Limb (tissue), 2 donors: ENCODE results near the gene PPARG.
"Not testable (repeated sequence)": the region's sequence is repeated elsewhere in the genome, so short reads cannot be mapped to it uniquely, and the experiment has no call there.

Experiments used
- DNase-seq, 2 donors: peaks; one replicate each; pipeline ENCODE4 v3.0.0-alpha.2; 2016; ENCODE audit errors: extremely low spot score in 2 of 2

PPARG gene

GRCh38 chr3:12279591-12280326, 9.1 kb upstream of the PPARG start:
- DNase-seq: no peak

DNA sequence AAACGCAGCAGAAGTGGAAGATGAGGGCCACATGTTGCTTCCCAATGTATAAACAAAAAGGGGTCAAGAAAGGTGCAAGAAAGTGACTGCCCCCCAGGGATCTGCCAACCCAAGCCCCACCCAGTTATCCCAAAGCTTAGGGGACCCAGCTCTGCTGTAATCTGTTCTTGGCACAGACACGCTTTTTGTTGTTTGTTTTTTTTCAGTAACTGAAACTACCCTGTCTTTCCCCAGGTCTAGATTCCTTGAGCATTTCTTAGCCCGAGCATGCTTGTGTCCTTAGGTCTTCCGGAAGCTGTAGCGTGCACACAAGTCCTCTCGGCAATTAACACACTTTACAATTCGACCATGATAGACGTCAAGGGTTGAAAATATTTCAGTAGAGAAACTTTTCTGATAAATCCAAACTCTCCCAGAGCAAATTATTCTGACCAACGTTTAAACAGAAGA, 8.5 kb upstream of the PPARG start:
- no peak for DNase-seq

DNA sequence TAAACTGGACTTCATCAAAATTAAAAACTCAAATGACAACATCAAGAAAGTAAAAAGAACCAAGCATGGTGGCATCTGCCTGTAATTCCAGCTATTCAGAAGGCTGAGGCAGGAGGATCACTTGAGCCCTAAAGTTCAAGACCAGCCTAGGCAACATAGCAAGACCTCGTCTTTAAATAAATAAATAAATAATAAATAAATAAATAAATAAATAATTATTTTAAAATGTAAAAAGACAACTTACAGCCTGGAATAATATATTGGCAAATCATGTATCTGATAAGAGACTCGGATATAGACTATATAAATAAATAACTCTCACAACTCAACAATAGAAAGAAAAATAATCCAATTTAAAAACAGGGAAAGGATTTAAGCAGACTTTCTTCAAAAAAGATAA, 4.3 kb upstream of the PPARG start:
- DNase-seq: no peak

DNA sequence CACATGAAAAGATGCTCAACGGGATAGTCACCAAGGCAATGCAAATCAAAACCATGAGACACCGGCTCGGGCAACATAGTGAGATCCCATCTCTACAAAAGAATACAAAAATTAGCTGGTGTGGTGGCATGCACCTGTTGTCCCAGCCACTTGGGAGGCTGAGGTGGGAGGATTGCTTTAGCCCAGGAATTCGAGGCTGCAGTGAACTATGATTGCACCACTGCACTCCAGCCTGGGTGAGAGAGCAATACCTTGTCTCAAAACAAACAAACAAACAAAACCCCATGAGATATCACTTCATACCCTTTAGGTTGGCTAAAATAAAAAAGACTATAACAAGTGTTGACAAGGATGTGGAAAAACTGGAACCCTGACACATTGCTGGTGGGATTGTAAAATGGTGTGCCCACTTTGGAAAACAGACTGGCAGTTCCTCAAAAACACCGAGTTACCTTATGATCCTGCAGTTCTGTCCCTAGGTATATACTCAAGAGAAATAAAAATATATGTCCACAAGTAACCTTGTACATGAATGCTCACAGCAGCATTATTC, 3.8 kb upstream of the PPARG start:
- no peak for DNase-seq

DNA sequence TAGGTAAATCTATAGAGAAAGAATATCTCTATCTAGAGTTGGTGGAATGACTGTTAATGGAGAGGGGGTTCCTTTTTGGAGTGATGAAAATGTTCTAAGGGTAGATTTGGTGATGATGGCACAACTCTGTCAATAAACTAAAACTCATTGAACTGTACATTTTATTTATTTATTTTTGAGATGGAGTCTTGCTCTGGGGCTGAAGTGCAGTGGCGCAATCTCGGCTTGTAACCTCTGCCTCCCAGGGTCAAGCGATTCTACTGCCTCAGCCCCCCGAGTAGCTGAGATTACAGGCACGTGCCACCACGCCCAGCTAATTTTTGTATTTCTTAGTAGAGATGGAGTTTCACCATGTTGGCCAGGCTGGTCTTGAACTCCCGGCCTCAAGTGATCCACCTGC, 3.1 kb upstream of the PPARG start:
- DNase-seq: not testable (repeated sequence)

DNA sequence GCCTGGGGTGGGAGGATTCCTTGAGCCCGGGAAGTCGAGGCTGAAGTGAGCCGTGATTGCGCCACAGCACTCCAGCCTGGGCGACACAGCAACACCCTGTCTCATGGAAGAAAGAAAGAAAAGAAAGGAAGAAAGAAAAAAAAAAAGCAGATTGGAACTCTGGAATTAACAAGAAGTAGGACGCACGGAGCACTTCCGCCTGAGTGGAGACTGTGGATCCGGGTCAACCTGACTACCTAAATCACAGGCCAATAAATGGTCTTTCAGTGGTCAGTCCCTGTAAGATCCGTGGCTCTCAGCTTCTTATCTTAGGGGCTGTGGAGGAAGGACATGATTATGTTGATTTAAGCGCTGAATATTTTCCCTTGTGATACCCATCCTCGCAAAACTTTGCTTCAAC, 2.4 kb upstream of the PPARG start:
- no peak for DNase-seq

- peak in 1 of 2 donors; percentile 46 for DNase-seq
Observed at GRCh38 chr3:12286927-12287726, 1.7 kb upstream of the PPARG start.

GRCh38 chr3:12287727-12288181, 1.1 kb upstream of the PPARG start:
- DNase-seq: peak in 1 of 2 donors; percentile 56

- DNase-seq: no peak
Observed at GRCh38 chr3:12289524-12289923, 654 bp downstream of the PPARG start.

- DNase-seq: no peak
Observed at GRCh38 chr3:12292770-12293169, 3.9 kb downstream of the PPARG start.

DNA sequence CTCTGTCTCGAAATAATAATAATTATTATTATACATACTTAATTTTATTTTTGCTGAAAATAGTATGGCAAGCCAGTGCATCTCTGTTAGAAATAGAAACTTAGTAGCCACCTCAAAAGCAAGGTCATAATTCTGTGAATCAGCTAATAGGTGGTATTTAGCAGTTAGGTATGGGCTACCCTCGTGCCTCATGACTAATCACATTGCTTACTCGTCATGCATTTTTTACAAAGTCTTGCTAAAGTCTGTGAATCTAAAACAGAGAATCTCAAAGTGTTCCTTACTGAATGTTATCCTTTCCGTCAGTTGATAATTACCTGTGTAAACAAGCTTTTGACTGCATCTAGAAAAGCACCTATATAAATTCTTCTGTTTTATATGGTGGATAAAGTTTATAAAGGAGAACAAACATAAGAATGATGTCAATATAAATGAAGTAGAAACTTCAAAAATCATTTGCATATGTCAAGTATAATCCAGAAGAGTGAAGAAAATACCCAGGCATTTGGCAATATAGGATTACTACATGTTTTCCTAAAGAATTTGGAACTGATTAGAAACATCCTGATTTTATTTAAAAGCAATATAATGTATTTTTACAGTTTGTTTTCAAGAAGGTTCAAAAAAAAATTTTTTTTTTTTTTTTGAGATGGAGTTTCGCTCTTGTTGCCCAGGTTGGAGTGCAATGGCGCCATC, 6.2 kb downstream of the PPARG start:
- DNase-seq: no peak

DNA sequence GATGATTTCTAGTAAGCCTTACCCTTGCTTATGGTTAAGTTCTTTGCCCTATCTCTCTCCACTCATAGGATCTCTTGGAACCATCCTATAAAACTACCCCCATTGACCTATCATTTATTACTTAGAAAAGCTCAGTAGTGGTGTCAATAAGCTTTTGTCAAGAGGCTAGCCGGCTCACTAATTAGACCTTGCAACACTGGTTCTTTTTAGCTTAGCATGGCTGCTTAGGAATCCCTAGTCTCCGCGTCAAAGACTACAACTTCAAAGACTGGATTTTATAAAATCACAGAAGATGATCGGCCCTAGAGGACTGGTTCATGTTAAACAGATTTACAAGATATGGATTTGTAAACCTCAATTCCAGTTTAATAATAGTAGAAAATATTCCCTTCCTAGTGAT, 7.6 kb downstream of the PPARG start:
- DNase-seq: no peak

GRCh38 chr3:12299026-12299425, 10.2 kb downstream of the PPARG start:
- DNase-seq: no peak

DNA sequence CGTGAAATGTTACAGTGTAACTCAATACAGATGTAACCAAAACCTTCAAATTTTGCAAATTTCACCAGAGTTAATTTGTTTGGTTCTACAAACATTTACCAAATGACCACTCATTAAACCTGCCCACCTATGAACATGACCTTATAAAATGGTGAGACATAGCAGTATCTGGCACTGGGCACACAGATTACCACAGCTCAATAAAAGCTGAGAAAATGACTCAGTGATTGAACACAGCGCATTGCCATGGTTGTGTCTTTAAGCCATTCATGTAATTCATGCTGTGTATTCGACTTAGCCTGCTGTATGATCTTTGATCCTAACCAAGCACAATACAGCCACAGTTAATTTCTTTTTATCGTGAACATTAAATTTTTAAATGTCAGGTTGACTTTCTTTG, 11.3 kb downstream of the PPARG start:
- no peak for DNase-seq

GRCh38 chr3:12301031-12301430, 12.2 kb downstream of the PPARG start:
- no peak for DNase-seq

GRCh38 chr3:12301513-12301912, 12.6 kb downstream of the PPARG start:
- DNase-seq: no peak

DNA sequence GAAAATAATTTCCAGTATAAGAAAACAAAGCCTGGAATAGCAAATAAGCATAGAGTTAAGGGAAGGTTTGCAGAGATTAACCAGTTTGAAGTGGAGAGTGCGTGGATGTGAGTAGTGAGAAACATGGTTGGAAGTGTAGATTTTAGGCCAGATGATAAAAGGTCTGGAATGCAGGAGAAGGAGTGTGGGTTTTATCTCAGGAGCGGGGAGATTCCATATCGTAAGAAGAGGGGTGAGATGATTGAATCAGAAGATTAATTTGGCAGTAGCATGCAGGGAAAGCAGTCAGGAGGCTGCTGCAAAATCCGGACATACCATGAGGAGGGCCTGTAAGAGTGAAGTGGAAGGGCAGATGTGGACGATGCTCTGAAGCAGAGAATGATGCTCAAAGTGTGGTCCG, 13.7 kb downstream of the PPARG start:
- DNase-seq: no peak

DNA sequence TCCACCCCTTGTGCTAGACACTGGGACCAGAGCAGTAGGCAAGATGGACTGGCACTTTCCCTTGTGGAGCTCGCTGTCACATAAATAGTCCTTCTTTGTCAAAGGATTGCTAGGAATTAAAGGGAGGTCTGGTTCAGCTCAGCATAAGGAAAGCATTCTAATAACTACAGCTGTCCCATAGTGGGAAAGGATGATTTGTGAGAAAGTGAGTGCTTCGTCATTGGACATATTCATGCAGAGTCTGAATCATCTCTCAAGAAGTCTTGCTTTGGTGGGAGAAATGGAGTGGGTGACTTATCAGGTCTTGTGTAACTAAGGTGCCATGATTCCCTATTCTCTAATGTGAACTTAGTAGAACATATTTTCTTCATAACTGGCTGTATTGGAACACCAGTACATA, 14.7 kb downstream of the PPARG start:
- DNase-seq: no peak

GRCh38 chr3:12303993-12304392, 15.1 kb downstream of the PPARG start:
- DNase-seq: no peak

DNA sequence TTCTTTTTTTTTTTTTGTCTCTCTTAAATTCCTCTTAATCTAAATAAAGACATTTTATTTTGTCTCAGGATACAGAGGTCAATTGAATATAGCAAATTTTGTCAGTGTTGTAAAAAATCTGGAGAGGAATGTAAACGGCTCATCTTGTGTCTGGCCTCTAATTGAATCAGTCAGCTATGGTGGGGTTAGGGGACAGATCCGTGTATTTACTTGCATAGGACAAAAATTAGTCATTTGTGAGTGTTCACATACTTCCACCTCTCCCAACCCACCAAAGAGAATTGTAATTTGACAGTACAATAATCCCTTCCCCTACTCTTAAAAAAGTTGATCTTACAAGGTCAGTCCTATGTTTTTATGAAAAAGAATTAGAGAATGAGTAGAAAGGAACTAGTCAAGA, 18.3 kb downstream of the PPARG start:
- no peak for DNase-seq

DNA sequence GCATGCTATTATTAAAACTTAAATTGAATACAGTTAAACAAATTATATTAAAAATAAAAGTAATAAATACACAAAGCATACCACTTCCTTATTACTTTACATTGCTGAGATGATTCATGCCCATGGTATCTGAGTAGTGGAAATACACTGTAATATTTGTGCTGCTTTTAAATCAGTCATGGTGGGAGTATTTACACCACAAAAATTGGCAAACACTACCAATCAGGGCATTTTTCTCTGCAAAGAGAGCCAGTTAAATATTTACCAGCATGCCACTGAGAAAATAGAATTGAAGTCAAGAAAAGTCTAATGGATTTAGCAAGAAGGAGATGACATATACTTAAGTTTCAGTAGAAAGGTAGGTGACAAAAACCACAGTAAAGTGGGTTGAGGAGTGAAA, 19.6 kb downstream of the PPARG start:
- no peak for DNase-seq

- DNase-seq: no peak
Observed at GRCh38 chr3:12309716-12310115, 20.8 kb downstream of the PPARG start.
